ENCODE results near the gene TLCD3A.

Gene TLCD3A

DNA sequence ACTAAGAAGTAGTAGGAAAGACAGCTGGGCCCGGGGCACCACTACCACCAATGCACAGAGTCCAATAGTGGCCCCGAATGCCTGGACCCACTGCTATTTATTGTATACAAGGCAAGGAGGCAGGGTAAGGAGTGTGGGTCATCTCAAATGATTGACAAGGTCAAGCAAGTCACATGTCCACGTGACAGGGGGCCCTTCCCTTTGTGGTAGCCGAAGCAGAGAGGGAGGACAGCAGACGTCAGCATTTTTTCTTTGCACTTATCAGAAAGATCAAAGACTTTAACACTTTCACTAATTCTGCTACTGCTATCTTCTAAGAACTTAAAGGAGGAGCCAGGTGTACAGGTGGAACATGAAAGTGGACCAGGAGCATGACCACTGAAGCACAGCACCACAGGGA lies 24.3 kb upstream of the TLCD3A start:
- no peak for DNase-seq (ENCODE audit: low read depth)
- no peak for TF ChIP-seq CTCF (IDR thresholded peaks at IDR 0.05; ENCODE audit: control insufficient read depth, extremely low read depth, insufficient read depth)
- H3K4me3 ChIP-seq (ENCODE audit: low read depth, low read length): no peak overlapping the region

DNA sequence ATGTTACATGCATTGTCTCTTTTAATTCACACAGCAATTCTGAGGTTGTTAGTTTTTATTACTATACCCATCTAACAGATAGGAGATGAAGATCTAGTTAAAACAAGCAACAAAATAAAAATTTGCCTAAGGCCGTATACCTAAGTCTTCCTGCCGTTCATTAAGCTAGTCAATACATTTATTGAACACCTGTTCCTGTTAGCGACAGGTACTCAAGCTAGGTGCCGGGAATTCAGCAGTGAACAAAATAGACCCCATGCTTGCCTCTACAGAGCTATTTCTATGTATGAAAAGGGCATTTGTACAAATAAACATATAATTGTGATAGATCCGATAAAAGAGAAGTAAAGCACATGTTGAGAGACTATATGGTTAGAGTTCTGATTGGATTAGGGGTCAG lies 14.3 kb upstream of the TLCD3A start:
- DNase-seq (ENCODE audit: low read depth): no peak
- no peak overlapping the region for H3K4me3 ChIP-seq (ENCODE audit: low read depth, low read length)
- no peak for TF ChIP-seq CTCF (IDR thresholded peaks at IDR 0.05; ENCODE audit: control insufficient read depth, extremely low read depth, insufficient read depth)

DNA sequence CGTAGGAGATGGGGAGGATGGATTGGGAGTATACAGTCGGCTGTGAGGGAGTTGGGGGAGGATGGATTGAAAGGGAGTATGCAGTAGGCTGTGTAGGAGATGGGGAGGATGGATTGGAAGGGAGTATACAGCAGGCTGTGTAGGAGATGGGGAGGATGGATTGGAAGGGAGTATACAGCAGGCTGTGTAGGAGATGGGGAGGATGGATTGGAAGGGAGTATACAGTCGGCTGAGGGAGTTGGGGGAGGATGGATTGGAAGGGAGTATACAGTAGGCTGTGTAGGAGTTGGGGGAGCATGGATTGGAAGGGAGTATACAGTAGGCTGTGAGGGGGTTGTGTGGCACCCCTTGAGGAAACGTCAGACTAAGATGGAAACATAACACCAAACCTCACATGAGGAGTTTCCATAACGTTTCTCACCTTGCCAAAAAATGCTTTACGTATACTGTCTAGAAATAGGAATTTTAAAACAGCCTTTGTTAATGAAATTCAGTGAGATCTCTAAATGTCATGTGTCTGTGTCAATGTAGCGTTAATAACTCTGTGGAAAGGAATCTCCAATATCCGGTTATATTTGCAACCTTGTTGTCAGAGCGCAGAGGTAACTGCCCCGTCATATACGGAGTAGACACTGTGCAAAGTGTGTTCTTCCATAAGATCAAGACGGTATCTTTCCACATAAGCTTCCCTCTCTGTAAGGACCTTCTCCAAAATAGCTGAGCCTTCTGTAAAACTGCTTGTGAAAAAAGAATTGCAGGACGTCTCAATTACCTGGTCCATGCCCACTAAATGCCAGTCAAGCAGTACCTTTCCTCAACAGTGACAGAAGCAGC lies 11.5 kb upstream of the TLCD3A start:
- no peak for DNase-seq (ENCODE audit: low read depth)
- no peak for TF ChIP-seq CTCF (IDR thresholded peaks at IDR 0.05; ENCODE audit: control insufficient read depth, extremely low read depth, insufficient read depth)
- no peak overlapping the region for H3K4me3 ChIP-seq (ENCODE audit: low read depth, low read length)

DNA sequence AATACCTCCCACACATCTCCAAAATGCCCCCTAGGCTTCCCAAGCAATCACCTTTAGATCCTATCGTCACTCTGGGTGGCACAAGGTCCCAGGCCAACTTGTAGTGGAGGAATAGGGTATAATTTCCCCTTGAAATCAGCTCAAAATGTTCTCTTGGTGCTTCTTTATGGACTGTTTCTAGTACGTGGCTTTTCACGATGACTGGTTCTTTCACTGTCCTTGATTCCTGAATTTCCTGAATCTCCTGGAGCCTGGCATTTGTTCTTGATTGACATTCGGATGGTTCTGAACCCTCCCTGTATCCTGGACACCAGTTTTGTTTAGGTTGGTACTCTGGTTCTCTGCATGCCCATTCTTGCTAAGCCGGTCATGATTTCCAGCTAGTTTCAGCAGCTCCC lies 10.9 kb upstream of the TLCD3A start:
- no peak for DNase-seq (ENCODE audit: low read depth)
- H3K4me3 ChIP-seq (ENCODE audit: low read depth, low read length): no peak overlapping the region
- TF ChIP-seq CTCF (IDR thresholded peaks at IDR 0.05; ENCODE audit: control insufficient read depth, extremely low read depth, insufficient read depth): no peak

GRCh38 chr17:725084-725483 lies 7.3 kb upstream of the TLCD3A start:
- H3K4me3 ChIP-seq (ENCODE audit: low read depth, low read length): no peak overlapping the region
- DNase-seq (ENCODE audit: low read depth): no peak
- no peak for TF ChIP-seq CTCF (IDR thresholded peaks at IDR 0.05; ENCODE audit: control insufficient read depth, extremely low read depth, insufficient read depth)

DNA sequence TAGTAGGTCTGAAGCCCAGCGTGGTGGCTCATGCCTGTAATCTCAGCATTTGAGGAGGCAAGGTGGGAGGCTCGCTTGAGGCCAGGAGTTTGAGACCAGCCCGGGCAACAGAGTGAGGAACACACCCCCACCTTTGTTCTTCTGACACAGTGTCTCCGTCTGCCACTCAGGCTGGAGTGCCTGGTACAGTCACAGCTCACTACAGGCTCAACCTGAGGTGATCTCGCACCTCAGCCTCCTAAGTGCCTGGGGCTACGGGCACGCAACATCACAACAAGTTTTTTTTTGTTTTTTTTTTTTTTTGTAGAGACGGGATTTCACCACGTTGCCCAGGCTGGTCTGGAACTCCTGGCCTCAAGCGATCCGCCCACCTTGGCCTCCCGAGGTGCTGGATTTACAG lies 6.7 kb upstream of the TLCD3A start:
- no peak overlapping the region for H3K4me3 ChIP-seq (ENCODE audit: low read depth, low read length)
- DNase-seq (ENCODE audit: low read depth): no peak
- TF ChIP-seq CTCF (IDR thresholded peaks at IDR 0.05; ENCODE audit: control insufficient read depth, extremely low read depth, insufficient read depth): no peak
